ENCODE data around the gene LARP1.
"Not testable (repeated sequence)": the region's sequence is repeated elsewhere in the genome, so short reads cannot be mapped to it uniquely, and the experiment has no call there.

LARP1 gene

DNA sequence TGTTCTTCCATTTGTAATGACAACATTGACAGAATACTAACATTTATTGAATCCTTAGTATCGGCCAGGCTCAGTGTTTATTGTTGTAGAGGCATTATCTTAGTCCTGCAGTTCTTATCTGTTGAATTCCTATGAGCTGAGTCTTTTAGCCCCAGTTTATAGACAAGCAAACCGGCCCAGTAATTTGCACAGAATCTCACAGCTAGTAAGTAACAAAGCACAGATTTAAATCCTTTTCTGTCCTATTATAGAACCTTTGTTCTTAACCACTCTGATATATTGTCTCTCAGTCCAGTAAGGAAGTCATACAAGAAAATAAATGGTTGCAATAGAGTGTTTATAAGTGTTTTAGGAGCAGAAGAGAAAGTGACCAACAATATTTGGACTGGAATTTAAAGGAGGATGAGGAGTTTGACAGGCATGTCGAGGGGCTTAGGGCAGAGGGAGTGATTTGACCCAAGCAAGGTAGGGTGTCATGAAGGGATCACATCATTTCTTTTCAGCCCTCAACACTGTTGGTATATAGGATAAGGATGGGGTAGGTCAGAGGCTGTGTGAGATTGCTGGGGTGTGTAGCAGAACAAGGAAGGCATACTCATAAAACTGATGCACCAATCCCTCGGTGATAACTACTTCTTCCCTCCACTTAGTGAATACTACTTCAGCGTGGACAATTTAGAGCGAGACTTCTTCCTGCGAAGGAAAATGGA lies 39.5 kb downstream of the LARP1 start:
- DNase-seq (ENCODE audit: low read depth), result no peak

DNA sequence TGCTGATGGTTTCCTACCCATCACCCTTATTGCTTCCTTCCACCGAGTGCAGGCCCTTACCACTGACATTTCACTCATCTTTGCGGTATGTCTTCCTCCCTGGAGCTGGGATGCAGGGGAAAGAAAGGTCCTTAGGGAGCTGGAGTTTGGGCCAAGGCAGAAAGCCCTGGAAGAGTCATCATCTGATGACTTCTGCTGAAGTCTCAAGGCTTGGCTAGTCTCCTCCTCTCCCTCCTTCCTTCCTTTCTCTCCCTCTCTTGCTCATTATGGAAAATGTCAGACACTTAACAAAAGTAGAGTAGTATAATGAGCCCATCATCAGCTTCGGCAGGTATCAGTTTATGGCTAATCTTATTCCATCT lies 40.0 kb downstream of the LARP1 start:
- DNase-seq (ENCODE audit: low read depth), result no peak

- DNase-seq (ENCODE audit: low read depth), result no peak
Measured at GRCh38 chr5:154797762-154798161, 42.6 kb downstream of the LARP1 start.

- DNase-seq (ENCODE audit: low read depth), result no peak
Measured at GRCh38 chr5:154800582-154800981, 45.4 kb downstream of the LARP1 start.

GRCh38 chr5:154801083-154801482 lies 45.9 kb downstream of the LARP1 start:
- DNase-seq (ENCODE audit: low read depth), result no peak

- DNase-seq (ENCODE audit: low read depth), result no peak
Measured at GRCh38 chr5:154802050-154802449, 46.9 kb downstream of the LARP1 start.

DNA sequence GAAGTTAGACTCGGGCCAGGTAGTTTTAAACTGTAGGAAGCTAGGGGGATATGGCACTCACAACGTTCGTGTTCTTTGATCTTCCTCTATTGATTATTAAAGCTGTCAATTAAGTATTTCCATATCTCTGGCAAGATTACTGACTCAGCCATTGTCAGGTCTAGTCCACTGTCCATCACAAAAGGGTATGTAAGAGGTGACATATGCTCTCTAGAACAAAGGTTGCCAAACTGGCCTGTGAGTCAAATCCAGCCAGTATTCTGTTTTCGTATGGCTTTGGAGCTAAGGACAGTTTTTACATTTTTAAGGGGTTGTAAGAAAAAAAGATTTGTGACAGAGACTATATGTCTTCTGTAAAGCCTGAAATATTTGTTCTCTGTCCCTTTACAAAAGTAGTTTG lies 51.0 kb downstream of the LARP1 start:
- DNase-seq (ENCODE audit: low read depth), result no peak

DNA sequence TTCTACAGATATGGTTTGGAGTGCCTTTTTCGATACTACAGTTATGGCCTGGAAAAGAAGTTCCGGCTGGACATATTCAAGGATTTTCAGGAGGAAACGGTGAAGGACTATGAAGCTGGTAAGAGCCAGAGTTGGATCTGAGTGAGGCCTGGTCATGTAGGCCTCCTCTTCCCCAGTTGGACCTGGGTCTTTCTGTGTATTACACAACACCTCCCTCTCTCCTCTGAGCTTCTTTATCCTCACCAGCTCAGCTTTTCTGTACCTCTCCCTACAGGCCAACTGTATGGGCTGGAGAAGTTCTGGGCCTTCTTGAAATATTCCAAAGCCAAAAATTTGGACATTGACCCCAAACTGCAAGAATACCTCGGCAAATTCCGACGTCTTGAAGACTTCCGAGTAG lies 56.1 kb downstream of the LARP1 start:
- no peak for DNase-seq (ENCODE audit: low read depth)

DNA sequence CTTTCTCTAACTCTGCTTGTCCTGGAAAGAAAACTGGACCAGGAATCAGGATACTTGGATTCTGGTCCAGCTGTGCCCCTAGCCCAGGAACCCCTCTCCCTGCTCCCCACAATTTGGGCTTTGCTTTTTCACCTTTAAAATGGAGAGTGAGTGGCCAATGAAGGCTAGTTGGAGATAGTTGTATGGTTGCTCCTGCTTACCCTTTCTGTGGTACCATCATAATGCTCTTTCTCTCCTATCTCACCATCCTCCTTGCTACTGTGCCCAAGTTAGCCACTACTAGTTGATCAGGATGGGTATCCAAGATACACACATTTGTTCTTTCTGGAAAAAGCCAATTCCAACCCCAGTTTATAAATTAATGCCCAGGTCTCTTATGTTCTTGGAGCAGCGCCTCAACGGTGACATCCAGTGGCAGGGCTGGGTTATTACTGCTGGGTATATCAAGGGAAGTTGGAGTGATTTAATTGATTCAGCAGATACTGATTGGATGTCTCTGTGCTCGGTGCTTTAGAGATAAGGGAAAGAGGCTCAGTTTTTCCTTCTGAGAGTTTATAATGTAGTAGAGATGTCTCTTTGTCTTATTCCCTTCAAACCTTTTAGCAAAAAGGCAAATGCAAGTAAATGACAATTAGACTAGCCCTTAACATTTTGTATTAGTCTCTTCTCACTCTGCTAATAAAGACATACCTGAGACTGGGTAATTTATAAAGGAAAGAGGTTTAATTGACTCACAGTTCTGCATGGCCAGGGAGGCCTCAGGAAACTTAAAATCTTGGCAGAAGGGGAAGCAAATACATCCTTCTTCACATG lies 56.7 kb downstream of the LARP1 start:
- peak; percentile 26 for DNase-seq (ENCODE audit: low read depth)

GRCh38 chr5:154813158-154813557 lies 58.0 kb downstream of the LARP1 start:
- no peak for DNase-seq (ENCODE audit: low read depth)

DNA sequence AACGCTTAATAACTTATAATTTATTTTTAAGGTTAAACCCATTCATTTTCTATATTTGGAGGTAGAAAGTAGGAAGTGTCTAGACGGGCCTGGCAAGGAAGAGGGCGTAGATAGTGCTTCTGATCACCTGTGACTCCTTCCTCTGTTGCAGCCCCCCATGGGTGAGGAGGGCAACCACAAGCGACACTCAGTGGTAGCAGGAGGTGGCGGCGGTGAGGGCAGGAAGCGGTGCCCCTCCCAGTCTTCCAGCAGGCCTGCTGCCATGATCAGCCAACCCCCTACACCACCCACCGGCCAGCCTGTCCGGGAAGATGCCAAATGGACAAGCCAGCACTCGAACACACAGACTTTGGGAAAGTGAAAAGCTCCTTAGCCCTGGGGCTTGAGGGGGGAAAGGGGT lies 58.6 kb downstream of the LARP1 start:
- no peak for DNase-seq (ENCODE audit: low read depth)

DNA sequence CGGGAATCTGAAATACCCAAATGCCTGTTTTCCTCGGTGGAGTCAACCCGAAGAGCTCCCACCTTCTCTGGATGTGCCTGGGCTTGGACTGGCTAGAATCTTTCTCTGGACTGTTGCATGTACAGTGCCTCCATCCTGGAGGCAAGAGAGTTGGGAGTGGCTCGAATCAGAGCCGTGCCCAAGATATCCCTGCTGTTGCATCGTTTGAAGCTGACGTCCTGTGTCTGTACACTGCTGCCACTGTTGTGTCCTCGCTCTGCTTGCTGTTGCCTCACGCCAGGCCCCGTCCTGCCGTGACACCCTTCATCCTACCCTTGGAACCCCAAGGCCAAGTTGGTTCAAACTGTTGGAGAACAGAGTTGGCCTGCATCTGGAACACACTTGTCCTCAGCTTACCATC lies 59.8 kb downstream of the LARP1 start:
- DNase-seq (ENCODE audit: low read depth), result no peak

GRCh38 chr5:154815684-154816247 lies 60.6 kb downstream of the LARP1 start:
- DNase-seq (ENCODE audit: low read depth), result no peak

- no peak for DNase-seq (ENCODE audit: low read depth)
Measured at GRCh38 chr5:154816891-154817492, 61.8 kb downstream of the LARP1 start.

GRCh38 chr5:154817815-154818214 lies 62.6 kb downstream of the LARP1 start:
- DNase-seq (ENCODE audit: low read depth), result no peak

DNA sequence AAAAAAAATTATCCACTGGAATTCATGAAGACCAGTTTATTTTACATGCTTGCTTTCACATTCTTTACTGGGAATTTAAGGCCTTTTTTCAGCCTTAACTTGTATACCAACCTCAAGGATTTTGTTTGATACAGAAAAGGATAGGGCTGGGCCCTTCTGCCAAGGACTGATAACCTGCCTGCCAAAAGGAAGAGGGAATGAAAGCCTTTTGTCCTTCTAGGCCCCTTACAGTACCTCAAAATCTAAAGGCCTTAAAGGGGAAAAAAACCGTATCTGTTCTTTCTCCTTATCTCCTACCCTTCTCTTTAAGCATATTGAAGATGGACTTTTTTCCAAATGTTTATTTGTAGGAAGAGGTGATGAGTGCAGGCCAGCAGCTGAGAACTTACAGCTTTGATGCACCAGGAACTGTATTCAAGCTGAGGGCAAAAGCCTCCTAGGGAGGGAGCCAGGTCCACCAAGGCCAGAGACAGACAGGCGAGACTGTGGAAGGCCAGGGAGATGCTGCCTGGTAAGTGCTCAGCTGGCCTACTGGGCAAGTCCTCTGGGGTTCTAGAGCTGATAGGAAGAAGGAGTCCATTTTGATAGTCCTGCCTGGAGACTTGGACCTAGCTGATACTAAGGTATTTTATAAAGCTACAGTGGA lies 63.4 kb downstream of the LARP1 start:
- DNase-seq (ENCODE audit: low read depth), result no peak

GRCh38 chr5:154819546-154819945 lies 64.4 kb downstream of the LARP1 start:
- no peak for DNase-seq (ENCODE audit: low read depth)

DNA sequence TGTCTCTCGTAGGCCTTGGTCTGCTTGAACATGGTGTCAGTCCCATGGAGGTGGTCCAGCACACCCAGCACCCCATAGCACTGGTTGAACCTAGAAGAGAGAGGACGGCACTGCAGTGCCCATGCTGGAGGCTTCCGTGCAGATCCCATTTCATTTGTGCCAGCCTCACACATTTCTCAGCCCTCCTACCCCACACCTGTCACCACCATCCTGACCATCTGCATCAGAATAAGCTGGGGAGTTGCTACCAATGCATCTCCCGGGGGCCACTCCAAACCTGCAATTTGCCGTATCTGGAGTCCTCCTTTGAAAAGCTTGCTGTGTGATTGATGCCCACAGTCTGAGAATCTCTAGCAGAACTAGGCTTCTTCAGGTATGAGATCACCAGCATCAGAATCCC lies 65.2 kb downstream of the LARP1 start:
- DNase-seq (ENCODE audit: low read depth), result no peak

GRCh38 chr5:154822896-154823295 lies 67.7 kb downstream of the LARP1 start:
- DNase-seq (ENCODE audit: low read depth), result not testable (repeated sequence)

GRCh38 chr5:154823605-154824004 lies 68.4 kb downstream of the LARP1 start:
- no peak for DNase-seq (ENCODE audit: low read depth)

DNA sequence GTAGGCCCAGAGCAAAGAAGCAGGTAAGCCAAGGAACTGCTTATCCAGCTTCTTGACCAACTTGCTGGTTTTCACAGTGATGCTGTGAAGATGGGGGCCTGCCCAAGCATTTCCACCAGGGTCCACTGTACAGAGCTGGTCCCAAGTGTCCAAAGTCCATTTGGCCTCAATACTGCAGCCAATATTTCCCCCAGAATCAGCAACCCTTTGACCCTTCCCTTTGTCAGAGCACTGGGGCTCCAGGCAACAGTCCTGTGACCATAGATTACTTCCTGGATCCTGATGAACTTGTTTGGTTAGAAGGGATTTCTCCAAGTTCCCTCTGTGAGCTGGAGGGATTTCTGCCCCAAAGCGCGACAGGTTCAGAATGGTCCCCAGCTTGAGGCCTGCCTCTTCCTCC lies 68.9 kb downstream of the LARP1 start:
- no peak for DNase-seq (ENCODE audit: low read depth)

GRCh38 chr5:154829181-154829588 lies 74.0 kb downstream of the LARP1 start:
- no peak for DNase-seq (ENCODE audit: low read depth)
